T-helper 2 cell treated with Interferon-gamma antibody and Interleukin-4, amounts not matched to agents 5 μg/mL and 100 μg/mL, for 36 hours (primary cell): Measurements from ENCODE around the gene TTLL1.

Experiments
- DNase-seq: peaks from one replicate; pipeline ENCODE4 v3.0.0; 2021; ENCODE audit warnings: low spot score
- H3K27ac Mint-ChIP-seq: one replicate; pipeline ENCODE4 v1.8.0; 2021; ENCODE audit warnings: mild to moderate bottlenecking, mixed read lengths
- H3K27me3 Mint-ChIP-seq: one replicate; pipeline ENCODE4 v1.8.0; 2021; ENCODE audit warnings: low read depth, mixed read lengths
- H3K36me3 Mint-ChIP-seq: one replicate; pipeline ENCODE4 v1.8.0; 2021; ENCODE audit warnings: low read depth, mixed read lengths
- H3K4me1 Mint-ChIP-seq: one replicate; pipeline ENCODE4 v1.8.0; 2021; ENCODE audit warnings: low read depth, mixed read lengths
- H3K4me3 Mint-ChIP-seq: one replicate; pipeline ENCODE4 v1.8.0; 2022; ENCODE audit warnings: mild to moderate bottlenecking, moderate library complexity, mixed read lengths
- H3K9me3 Mint-ChIP-seq: one replicate; pipeline ENCODE4 v1.8.0; 2021; ENCODE audit warnings: mixed read lengths

The TTLL1 gene

GRCh38 chr22:43099095-43099494 lies 9.9 kb upstream of the TTLL1 start:
- no peak overlapping the region for H3K27ac Mint-ChIP-seq
- peaks cover 9% of the 10 kb centered on the region for H3K4me1 Mint-ChIP-seq
- no peak overlapping the region for H3K4me3 Mint-ChIP-seq
- H3K27me3 Mint-ChIP-seq, result no peaks in the 10 kb centered on the region
- H3K9me3 Mint-ChIP-seq, result peaks cover 12% of the 10 kb centered on the region
- H3K36me3 Mint-ChIP-seq, result no peaks in the 10 kb centered on the region
- DNase-seq, result no peak

- Mint-ChIP-seq H3K4me3 (no peak overlapping the region), H3K27me3 (no peaks in the 10 kb centered on the region), H3K27ac (no peak overlapping the region), H3K9me3 (peaks cover 12% of the 10 kb centered on the region), H3K4me1 (peaks cover 3% of the 10 kb centered on the region), H3K36me3 (no peaks in the 10 kb centered on the region)
- DNase-seq, result no peak
Measured at GRCh38 chr22:43098356-43098755, 9.2 kb upstream of the TTLL1 start.

- H3K27me3 Mint-ChIP-seq, result no peaks in the 10 kb centered on the region
- H3K36me3 Mint-ChIP-seq, result no peaks in the 10 kb centered on the region
- no peak for DNase-seq
- H3K4me3 Mint-ChIP-seq, result no peak overlapping the region
- H3K4me1 Mint-ChIP-seq, result peaks cover 9% of the 10 kb centered on the region
- H3K9me3 Mint-ChIP-seq, result peaks cover 12% of the 10 kb centered on the region
- H3K27ac Mint-ChIP-seq, result no peak overlapping the region
Measured at GRCh38 chr22:43096420-43096819, 7.2 kb upstream of the TTLL1 start.

- DNase-seq, result no peak
- no peak overlapping the region for H3K27ac Mint-ChIP-seq
- peaks cover 8% of the 10 kb centered on the region for H3K4me1 Mint-ChIP-seq
- H3K9me3 Mint-ChIP-seq, result peaks cover 12% of the 10 kb centered on the region
- H3K4me3 Mint-ChIP-seq, result no peak overlapping the region
- H3K36me3 Mint-ChIP-seq, result no peaks in the 10 kb centered on the region
- H3K27me3 Mint-ChIP-seq, result no peaks in the 10 kb centered on the region
Measured at GRCh38 chr22:43094551-43094950, 5.4 kb upstream of the TTLL1 start.

DNA sequence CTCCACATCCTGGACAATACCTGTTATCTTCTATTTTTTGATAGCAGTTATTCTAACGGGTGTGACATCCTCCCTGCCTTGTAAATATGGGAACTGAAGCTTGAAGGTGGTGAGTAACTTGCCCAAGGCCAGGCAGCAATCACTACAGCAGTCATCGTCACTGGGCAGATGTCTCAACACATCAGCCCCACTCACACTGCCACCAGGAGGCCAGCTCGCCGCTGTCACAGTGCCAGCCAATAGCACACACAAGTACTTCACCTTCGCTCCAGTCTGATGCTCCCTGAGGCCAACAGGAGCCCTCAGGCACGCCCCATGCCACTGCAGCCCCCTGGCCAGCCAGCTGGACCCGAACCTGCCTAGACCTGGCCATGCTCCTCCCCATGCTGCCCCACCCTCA lies 4.9 kb upstream of the TTLL1 start:
- H3K4me3 Mint-ChIP-seq, result no peak overlapping the region
- no peak for DNase-seq
- no peaks in the 10 kb centered on the region for H3K36me3 Mint-ChIP-seq
- no peaks in the 10 kb centered on the region for H3K27me3 Mint-ChIP-seq
- H3K27ac Mint-ChIP-seq, result no peak overlapping the region
- peaks cover 11% of the 10 kb centered on the region for H3K4me1 Mint-ChIP-seq
- peaks cover 12% of the 10 kb centered on the region for H3K9me3 Mint-ChIP-seq

DNA sequence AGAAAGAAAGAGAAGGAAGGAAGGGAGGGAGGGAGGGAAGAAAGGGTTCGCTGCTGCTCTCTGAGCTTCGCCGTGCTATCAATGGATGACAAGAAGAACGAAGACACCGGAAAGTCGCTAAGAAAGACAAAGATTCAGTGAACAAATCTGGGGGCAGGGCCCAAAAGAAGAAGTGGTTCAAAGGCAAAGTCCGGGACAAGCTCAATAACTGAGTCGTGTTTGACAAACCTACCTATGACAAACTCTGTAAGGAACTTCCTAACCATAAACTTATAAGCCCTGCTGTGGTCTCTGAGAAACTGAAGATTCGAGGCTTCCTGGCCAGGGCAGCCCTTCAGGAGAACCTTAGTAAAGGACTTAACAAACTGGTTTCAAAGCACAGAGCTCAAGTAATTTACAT lies 2.9 kb upstream of the TTLL1 start:
- DNase-seq, result no peak
- Mint-ChIP-seq H3K36me3 (no peaks in the 10 kb centered on the region), H3K27me3 (no peaks in the 10 kb centered on the region), H3K27ac (no peak overlapping the region), H3K9me3 (peaks cover 12% of the 10 kb centered on the region), H3K4me1 (peaks cover 16% of the 10 kb centered on the region), H3K4me3 (no peak overlapping the region)

GRCh38 chr22:43090130-43090789 lies 1.1 kb upstream of the TTLL1 start:
- peak overlapping the region; percentile 65 for H3K27ac Mint-ChIP-seq

GRCh38 chr22:43088627-43088983 lies 586 bp downstream of the TTLL1 start:
- peak; percentile 10 for DNase-seq
- H3K4me1 Mint-ChIP-seq, result peaks cover 31% of the 10 kb centered on the region
- H3K4me3 Mint-ChIP-seq, result peak overlapping the region; percentile 95
- H3K27ac Mint-ChIP-seq, result peak overlapping the region; percentile 92
- H3K27me3 Mint-ChIP-seq, result no peaks in the 10 kb centered on the region
- H3K36me3 Mint-ChIP-seq, result peaks cover 4% of the 10 kb centered on the region
- no peaks in the 10 kb centered on the region for H3K9me3 Mint-ChIP-seq

More at GRCh38 chr22:43090130-43090789, 1.1 kb upstream of the TTLL1 start:
- Mint-ChIP-seq H3K27me3 (no peaks in the 10 kb centered on the region), H3K9me3 (no peaks in the 10 kb centered on the region), H3K4me1 (peaks cover 30% of the 10 kb centered on the region), H3K4me3 (peak overlapping the region; percentile 66), H3K36me3 (peaks cover 3% of the 10 kb centered on the region)
- peak; percentile 59 for DNase-seq

- H3K27me3 Mint-ChIP-seq, result no peaks in the 10 kb centered on the region
- no peaks in the 10 kb centered on the region for H3K9me3 Mint-ChIP-seq
- peak overlapping the region; percentile 13 for H3K4me3 Mint-ChIP-seq
- DNase-seq, result peak; percentile 20
- peaks cover 4% of the 10 kb centered on the region for H3K36me3 Mint-ChIP-seq
- peaks cover 25% of the 10 kb centered on the region for H3K4me1 Mint-ChIP-seq
- peak overlapping the region; percentile 62 for H3K27ac Mint-ChIP-seq
Measured at GRCh38 chr22:43085658-43086606, 3.3 kb downstream of the TTLL1 start.

GRCh38 chr22:43081968-43082367 lies 7.2 kb downstream of the TTLL1 start:
- DNase-seq, result no peak
- Mint-ChIP-seq H3K4me1 (peaks cover 15% of the 10 kb centered on the region), H3K4me3 (no peak overlapping the region), H3K27ac (no peak overlapping the region), H3K27me3 (no peaks in the 10 kb centered on the region), H3K36me3 (peaks cover 4% of the 10 kb centered on the region), H3K9me3 (no peaks in the 10 kb centered on the region)

DNA sequence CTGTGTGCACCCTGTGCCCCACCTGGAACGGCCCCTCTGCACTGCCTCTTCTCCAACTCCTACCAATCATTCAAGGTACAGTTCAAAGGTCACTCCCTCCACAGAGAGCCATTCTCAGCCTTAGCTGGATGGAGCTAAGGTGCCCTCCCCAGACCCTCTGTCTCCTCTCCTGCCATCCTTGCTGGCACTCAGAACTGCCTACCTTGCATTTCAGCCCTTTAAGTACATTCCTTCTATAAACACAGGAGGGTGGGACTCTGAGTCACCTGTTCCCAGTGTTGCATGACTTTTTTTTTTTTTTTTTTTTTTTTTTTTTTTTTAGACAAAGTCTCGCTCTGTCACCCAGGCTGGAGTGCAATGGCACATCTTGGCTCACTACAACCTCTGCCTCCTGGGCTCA lies 8.6 kb downstream of the TTLL1 start:
- no peak for DNase-seq
- Mint-ChIP-seq H3K4me3 (no peak overlapping the region), H3K27me3 (no peaks in the 10 kb centered on the region), H3K36me3 (peaks cover 4% of the 10 kb centered on the region), H3K4me1 (peaks cover 3% of the 10 kb centered on the region), H3K9me3 (no peaks in the 10 kb centered on the region), H3K27ac (no peak overlapping the region)

GRCh38 chr22:43079742-43080141 lies 9.4 kb downstream of the TTLL1 start:
- Mint-ChIP-seq H3K36me3 (no peaks in the 10 kb centered on the region), H3K9me3 (no peaks in the 10 kb centered on the region), H3K4me1 (no peaks in the 10 kb centered on the region), H3K27ac (no peak overlapping the region), H3K27me3 (no peaks in the 10 kb centered on the region), H3K4me3 (no peak overlapping the region)
- no peak for DNase-seq

DNA sequence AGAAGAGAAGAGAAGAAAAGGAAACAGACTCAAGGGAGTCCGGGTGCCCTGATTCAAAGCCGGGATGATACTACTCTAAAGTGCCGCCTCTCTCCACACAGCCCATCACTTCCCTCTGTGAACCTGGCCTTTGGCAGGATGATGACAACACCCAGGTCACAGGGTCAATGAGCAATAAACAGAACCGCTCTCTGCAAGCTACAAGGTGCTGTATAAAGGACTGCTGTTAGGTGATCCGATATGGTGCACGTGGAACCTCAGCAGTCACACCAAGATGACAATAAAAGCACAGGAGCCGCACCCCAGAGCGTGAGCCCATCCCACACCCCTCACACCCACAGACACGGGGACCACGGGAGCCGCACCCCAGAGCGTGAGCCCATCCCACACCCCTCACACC lies 10.7 kb downstream of the TTLL1 start:
- H3K4me1 Mint-ChIP-seq, result no peaks in the 10 kb centered on the region
- H3K27me3 Mint-ChIP-seq, result no peaks in the 10 kb centered on the region
- no peaks in the 10 kb centered on the region for H3K36me3 Mint-ChIP-seq
- no peak overlapping the region for H3K4me3 Mint-ChIP-seq
- no peak for DNase-seq
- H3K9me3 Mint-ChIP-seq, result no peaks in the 10 kb centered on the region
- no peak overlapping the region for H3K27ac Mint-ChIP-seq

- Mint-ChIP-seq H3K27me3 (no peaks in the 10 kb centered on the region), H3K4me1 (no peaks in the 10 kb centered on the region), H3K4me3 (no peak overlapping the region), H3K36me3 (no peaks in the 10 kb centered on the region), H3K27ac (no peak overlapping the region), H3K9me3 (no peaks in the 10 kb centered on the region)
- no peak for DNase-seq
Measured at GRCh38 chr22:43077121-43077877, 11.9 kb downstream of the TTLL1 start.
